DMS 273 treated with DMSO at 0.1 percent for 48 hours (cell line): ENCODE measurements around the gene IGF2BP3.

Experiments
- DNase-seq: peaks from one replicate; lab custom pipeline; 2025; lab: John Stamatoyannopoulos, UW

The IGF2BP3 gene

DNA sequence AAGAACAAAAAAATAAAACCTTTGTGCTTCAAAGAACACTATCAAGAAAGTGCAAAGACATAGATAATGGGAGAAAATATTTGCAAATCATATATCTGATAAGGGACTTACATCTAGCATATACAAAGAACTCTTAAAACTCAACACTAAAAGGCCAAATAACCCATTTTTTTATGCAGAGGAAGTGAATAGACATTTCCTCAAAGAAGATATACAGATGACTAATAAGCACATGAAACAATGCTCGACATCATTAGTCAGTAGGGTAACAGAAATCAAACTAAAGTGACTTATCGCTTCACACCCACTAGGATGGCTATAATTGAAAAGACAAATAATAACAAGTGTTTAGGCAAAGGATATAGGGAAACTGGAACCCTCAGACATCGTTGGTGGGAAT is 93.2 kb downstream of the IGF2BP3 start:
- no peak for DNase-seq

DNA sequence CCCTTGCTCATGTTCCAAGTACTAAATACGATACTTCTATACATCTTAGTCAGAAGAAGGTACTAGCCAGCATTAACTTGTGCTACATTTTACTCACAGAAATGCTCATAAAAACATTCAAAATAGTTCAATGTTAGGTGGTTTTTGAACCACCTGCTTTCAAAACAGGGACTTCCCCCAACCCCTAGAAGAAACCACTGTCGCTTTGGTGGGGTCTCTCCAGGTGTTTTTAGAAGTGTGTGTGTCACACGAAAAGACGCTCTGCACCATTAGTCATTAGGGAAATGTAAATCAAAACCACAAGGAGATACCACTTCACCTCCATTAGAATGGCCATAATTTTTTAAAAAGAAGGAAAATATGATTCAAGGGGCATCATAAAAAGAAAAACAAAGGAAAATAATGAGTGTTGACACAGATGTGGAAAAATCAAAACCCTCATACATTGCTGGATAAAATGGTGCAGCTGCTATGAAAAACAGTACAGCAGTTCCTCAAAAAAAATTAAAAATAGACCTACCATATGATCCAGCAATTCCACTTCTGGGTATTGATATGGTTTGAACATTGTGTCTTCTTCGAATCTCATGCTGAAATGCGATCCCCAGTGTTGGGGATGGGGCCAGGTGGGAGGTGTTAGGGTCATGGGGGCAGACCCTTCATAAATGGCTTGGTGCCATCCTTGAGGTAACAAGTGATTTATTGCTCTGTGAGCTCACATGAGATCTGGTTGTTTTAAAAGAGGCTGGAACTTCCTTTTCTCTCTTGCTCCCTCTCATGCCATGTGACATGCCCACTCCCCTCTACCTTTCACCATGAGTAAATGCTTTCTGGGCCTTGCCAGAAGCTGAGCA is 96.9 kb downstream of the IGF2BP3 start:
- no peak for DNase-seq

DNA sequence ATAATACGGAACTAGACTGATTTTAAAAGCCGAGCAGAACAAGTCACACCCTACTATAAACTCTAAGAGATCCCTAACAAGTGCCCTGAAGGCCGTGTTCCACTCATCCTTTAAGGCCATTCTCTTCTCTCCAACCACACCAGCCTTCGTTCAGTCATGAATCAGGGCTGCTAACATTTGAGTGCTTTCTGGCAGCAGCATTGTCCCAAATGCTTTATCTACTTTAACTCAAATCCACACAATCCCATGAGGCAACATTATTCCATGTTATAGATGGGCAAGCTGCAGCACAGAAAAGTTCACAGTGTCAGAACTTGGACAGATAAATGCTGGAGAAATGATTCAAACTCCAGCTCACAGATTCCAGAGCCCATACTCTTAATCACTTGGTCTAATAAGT is 97.7 kb downstream of the IGF2BP3 start:
- no peak for DNase-seq

DNA sequence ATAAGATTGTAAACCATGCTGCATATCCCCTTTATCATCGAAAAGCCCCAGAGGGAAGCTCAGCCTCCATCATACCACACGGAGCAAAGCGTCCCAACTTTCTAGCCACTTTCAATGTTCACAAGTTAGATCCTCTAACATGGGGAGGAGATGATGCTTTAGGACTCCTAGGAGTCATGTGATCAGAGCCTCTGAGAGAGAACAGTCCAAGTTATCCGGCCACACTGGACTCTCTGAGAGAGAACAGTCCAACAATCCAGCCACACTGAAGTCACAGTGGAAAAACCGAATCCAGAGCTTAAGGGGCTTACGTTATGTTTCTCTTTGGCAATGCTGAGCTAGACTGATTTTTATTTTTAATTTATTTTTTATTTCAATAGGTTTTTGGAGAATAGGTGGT is 98.6 kb downstream of the IGF2BP3 start:
- DNase-seq = no peak

DNA sequence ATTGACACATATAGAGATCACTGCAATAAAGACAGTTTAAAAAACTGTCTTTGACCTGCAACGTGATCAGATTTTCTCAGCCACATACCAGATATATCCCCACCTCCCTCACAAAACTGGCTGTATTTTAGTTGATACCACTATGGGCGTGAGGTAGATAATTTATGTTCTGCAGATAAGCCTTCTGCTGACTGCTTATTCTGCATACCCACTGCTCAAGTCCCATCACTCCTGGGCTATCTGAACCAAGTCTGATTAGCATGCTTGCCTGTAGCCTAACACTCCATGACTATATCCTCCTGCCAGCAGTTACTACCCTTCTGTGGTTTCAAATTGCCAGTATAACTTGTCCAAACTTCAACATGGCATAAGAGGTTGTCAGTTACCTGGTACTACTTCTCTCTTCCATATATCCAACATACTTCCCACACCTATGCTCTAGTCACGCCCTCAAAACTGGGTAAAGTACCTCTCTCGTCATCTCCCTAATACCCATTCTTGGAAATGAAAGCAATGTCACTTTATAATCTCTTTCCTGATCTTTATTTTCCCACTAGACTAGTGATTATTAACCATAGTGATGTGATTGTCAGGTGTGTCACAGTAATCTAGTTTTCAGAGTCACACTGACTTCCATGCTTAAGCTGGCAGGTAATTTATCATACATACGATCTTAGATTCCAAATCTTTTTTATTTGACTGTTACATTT is 100.4 kb downstream of the IGF2BP3 start:
- no peak for DNase-seq

DNA sequence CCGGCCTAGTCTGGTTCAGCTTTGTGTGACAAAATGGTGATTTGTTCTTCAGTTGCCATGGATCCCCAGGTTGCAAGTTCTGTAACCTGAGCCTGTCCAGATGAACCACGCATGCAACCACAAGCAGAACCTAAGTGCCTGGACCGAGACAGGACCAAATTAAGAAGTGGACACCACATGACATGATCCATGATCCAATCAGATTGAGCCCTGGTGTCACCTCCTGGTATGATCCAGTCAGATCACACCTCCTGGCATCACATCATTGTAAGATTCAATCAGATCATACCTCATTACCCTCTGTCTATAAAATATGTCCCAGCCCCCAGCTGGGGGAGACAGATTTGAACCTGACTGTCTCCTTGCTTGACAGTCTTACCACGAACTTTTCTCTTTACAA is 101.2 kb downstream of the IGF2BP3 start:
- DNase-seq = no peak

DNA sequence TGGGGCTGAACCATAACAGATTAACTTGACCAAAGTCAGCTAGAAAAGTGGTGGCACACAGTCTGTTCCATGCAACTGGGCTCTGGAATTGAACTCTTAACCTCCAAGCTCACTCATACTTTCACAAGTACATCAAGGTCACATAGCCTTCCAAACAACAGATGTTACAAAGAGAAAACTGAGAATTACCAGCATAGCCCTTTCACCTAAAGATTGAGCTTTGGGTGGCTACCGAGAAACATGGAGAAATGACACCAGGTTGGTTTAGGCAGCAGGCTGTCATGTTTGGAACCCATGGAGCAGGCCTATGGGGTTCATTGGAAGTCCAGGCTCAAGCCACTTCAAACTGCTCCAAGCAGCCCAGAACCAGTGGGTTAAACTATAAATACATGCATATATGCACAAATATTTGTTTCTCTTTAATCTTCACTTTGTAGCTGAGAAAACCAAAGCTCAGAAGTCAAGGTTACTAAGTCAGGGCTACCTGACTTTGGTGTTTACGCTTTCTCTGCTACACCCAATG is 112.1 kb downstream of the IGF2BP3 start:
- DNase-seq = no peak

DNA sequence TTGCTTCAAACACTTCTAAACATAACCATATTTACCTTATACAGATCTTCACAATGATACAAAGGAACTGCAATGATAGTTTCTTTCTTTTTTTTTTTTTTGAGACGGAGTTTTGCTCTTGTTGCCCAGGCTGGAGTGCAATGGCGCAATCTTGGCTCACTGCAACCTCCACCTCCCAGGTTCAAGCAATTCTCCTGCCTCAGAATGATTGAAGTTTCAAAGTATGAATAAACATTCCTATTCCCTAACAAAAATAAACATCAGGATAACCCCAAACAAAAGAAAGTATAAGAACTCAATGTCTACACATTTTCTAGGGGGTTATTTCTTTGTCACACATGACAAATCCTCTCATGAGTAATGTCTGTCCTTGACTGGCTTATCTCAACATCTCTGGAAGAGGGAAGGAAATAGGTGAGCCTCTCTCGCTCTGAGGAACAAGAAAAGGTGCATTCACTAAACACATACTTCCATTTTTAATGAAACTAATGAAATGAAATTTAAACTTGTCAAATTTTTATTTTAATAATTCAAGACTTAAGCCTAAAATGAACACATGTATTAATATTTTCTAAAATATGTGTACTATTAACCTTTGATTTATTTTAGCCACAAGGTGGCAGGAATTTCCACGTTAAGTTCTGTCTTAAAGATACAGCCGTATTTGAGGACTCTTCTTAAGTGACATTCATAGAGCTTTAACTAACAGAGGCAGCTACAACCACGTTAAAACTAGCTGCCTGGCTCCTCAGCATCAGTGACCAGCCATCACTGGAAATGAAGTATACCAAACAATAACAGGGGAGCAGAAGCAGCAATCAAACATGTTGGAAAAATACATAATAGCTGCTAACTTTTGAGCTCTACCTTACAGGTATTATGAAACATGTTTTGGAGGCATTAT is 112.8 kb downstream of the IGF2BP3 start:
- DNase-seq = peak; percentile 39

DNA sequence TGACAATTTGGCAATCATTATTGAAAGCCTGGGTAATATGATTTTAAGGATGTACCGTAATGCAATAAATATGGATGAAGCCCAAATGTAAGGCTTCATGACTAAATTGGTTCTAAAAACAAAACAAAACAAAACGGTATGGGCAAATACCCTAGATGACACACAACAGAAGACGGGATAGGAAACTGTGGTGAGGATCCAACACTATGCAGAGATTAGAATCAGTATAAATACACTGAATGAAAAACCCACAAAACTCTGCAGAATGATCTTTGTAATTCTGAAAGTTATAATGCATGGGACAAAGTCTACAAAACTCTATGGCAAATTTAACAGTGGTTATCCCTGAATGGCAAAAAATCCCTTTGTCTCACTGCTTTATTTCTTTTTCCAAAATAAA is 113.6 kb downstream of the IGF2BP3 start:
- no peak for DNase-seq

DNA sequence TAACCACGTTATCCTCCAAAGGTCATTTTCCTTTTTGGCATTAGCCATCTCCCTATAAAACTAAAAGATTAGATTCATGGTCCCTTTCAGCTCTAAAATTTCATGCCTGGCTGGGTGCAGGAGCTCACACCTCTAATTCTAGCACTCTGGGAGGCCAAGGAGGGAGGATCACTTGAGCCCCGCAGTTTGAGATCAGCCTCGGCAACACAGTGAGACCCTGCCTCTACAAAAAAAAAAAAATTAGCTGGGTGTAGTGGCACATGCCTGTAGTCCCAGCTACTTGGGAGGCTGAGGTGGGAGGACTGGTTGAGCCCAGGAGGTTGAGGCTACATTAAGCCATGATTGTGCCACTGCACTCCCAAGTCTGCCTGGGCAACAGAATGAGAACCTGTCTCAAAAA is 114.1 kb downstream of the IGF2BP3 start:
- no peak for DNase-seq

DNA sequence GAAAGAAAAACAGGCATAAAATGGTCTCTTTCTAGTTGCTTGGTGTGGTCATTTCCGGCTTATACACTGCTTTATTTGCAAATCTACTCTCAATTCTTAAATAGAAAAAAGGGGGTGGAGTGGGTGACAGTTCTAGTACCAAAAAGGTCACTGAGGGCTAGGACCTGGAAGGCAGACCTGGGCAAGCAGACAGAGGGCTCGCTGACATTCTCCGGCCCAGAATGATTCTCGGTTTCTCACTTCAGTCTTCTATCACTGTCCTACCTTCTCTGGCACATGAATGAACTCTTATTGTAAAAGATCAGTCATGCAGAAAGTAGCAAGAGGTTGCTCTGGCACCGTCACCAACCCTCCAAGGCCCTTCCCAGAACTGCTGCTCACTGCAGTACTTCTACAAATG is 117.1 kb downstream of the IGF2BP3 start:
- DNase-seq = no peak

DNA sequence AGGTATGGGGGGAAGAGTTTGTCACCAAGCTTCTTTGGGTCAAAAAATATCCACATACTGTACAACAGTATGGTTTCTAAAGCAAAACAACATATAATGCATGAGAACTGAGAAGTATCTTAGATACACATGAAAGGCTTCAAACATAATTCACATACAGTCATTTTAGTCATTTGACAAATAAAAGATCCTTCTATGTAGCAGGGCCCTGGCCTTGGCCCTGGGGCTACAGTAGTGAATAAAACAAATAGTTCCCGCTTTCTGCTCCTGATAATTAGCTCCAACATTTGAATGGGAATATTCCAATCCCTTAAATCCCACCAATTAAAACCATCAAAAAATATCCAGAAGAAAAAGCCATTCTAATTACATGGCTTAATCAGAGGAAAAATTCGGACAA is 119.8 kb downstream of the IGF2BP3 start:
- no peak for DNase-seq

DNA sequence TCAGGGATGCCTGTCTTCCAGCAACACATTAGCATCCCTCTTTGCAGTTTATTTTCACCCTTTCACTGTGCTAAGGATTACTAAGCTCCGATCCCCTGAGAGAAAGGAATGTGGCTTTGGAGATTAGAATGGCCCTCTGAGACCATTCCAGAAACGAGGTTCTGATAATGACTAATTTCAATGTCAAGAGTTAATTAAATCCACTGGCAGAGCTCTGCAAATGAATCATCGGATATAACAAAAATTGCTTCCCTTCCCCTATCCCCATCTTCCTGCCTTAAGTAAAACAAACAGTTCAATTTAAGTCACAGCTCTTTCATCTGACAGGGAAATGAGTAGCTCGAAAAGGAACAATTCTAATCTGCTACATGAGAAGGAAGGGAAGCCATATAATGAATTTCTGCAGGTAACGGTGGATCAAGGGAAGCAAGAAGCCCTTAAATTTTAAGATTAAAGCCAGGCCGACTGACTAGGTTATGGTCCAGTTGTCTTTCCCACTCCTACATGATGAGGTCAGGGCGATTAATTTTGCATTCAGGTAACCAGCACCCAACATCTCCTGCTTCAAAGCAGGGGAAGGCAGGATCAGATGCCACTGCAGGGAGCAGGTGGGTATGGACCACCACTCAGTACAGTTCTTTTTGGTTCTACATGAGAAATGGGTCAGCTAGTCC is 120.7 kb downstream of the IGF2BP3 start:
- DNase-seq = no peak

DNA sequence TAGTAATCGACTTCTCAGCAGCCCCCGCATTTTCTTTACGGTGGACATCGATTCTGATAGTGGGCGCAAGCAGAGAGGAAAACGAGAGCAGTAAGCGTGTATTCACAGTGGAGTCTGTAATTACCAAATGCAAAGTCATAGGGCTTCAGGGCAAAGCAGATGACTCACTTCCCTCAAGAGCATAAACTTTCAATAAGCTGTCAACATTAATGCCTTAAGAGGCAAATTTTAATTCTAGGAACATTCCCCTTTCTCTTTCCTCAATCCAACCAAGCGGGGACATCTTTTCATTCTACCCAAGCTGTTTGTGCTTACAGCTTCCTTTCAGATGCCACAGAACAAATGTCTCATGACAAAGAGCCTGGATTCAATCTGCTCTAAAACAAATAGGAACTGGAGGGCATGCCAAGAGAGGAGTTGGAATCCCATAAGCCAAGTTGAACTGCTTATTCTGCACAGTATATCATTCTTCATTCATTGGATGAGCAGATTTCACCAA is 122.6 kb downstream of the IGF2BP3 start:
- DNase-seq = no peak

DNA sequence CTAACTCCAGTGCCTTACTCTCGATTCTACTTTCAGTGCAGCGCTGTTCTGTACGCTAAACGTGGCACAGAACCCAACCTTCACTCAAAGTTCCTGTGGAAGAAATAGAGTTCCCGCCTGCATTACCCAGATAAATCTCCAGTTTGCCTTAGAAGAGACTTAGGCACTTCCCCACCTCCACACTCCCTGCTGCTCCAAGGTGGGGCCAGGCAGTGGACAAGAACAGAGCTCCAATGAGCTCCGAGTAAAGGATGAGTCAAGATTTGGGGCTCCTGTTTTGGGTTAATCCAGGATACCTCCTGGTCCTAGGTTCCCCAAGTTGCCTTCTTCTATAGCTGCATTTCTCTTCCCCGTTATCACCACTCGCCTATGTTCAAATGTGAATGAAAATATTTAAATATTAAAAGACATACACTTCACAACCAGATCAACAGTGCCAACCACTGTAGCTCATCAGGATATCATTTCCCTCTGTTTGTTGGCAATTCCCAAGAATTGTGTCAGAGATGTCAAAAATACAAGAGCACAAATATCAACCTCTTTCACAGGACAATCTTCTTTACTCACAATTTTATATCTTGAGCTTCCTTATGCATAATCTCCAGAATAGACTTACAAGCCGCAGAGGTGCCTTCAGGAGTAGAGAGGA is 123.1 kb downstream of the IGF2BP3 start:
- no peak for DNase-seq

DNA sequence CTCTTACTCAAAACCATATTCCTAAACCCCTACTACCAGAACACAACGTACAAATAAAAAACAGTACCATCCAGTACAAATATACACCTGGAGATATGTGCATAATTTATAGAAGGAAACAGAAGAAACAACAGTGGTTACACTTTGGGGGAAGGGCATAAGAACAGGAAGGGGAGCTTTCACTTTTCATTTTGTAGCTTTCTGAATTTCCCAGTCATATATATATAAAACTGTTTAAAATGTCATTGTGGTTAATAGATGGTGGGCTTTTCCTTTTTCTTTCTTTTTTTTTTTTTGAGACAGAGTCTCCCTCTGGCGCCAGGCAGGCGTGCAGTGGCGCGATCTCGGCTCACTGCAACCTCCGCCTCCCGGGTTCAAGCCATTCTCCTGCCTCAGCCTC is 124.0 kb downstream of the IGF2BP3 start:
- no peak for DNase-seq

DNA sequence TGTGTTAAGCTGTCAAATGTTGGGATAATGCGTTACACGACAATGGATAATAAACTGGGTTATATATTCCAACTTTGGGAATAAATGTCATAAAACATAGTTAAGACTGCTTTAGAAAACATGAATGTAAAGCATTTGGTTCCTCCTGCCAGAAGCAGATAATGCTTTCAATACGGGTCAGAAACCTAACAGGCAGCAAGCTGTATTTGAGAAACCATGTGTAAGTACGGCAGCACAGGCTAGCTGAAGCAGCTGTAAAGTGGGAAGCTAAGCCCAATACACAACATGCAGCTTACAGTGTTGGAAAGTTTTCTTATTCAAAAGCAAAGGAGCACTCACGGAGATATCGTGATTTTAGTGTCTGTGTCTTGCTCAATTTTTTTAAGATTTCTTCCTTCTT is 124.7 kb downstream of the IGF2BP3 start:
- DNase-seq = no peak

DNA sequence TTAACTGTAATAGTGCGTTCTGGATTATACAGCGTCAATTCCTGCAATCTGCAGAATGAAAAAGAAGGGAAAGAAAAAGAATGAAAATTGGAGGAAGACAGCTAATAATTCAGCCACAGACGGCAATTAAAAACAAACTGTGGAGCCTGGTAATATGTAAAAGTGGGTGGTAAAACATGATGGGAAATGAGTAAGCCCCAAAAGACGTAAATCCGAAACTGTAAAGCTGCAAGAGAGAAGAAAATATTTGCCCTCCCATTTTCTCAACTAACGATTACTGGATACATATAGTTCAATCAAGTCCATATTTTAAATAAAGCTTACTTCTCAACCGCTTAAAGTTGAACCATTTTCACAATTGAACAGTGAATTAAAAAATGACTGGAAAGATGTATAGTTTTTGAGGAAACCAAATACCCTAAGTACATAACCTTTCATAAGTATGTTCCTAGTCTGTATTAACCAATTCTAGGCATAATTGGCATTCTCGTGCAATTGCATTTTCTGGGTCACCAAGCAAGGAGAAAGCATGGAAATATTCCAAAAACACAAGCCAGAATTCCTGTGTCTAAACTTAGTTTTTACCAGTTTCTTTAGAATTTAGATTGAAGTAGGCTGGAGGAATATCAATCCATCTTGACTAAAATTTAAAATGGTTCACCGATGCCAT is 126.3 kb downstream of the IGF2BP3 start:
- DNase-seq = no peak

DNA sequence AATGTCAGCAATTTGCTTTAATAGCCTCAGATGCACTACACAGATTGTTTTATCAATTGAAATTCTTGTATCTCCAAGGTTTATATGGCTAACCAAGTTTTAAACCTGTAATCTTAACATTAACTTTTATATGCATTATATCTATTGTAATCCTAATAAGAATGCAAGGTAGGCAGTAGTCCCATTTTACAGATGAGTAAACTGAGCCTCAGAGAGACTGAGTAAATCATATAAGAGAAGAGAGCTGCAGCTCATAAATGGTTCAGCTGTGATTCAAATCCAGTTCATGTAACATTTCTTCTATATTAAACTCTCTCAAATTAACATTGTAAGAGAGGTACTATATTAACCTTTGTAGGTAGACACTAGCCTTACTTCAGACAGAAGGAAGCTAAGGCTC is 127.2 kb downstream of the IGF2BP3 start:
- no peak for DNase-seq

DNA sequence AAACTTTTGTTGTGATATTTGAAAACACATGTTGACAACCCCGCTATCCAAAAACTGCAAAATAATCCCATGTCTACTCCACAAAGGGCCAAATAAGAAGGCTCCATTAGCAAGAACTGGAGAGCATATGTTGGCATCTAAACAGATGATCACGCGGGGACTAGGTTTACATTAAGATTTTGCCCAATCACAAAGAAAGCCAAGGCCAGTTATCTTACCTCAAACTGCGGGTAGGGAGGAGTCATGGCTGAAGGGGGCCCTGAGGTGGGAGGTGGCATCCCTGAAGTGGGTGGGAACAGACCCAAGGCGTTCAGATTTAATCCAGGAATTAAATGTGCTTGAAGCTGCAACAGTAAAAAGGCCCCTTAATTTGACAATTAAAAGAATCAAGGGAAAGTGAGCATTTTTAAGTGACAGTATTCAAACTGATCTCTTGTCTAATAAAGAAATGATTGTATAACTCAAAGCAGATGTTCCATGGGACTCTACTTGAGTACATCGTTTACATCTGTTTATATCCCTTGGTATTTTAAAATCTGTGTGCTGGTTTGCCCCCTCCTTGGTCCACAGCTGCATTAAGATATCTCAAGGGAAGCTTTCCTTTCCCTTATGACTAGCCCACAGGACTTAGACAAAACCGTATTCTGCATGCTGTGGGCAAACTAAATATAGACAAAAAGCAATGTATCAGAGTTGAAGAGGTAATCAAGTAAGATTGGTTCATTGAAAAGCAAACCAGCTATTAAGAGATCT is 128.3 kb downstream of the IGF2BP3 start:
- no peak for DNase-seq
